Caco-2 (cell line): ENCODE measurements around the gene EHBP1. TPM values are rescaled to one million over a fixed set of nuclear protein-coding genes. Genes with fewer than 3 reads are reported as not detected.

Experiments
- BruUV-seq: library from RNA; stranded (reverse); fragments of 400-500 nt; replicated peaks from 2 replicates; lab custom pipeline; 2021; lab: Mats Ljungman, UMichigan
- CTCF ChIA-PET: fragments of 300-600 bp; sonication (Branson Sonifier 250); formaldehyde crosslinking; loops from one replicate; lab custom pipeline; 2022; ENCODE audit warnings: antibody characterized with exemption; lab: Charles Lee
- POLR2A ChIA-PET: fragments of 300-600 bp; sonication (Branson Sonifier 250); formaldehyde crosslinking; loops from one replicate; lab custom pipeline; 2022; ENCODE audit warnings: antibody characterized with exemption; lab: Charles Lee
- DNase-seq, 2 experiments: peaks; one replicate each; pipeline versions ENCODE4 v3.0.0 to v3.0.0-alpha.2; 2020 to 2022
- H3K27me3 ChIP-seq: replicated peaks from 2 replicates; pipeline ENCODE4 v1.6.0; 2011; ENCODE audit warnings: low read length; ENCODE audit not compliant: control insufficient read depth, insufficient read depth
- H3K36me3 ChIP-seq: 2 replicates; pipeline ENCODE4 v1.5.1; 2011; ENCODE audit warnings: low read length; ENCODE audit not compliant: control insufficient read depth, insufficient read depth
- H3K4me1 ChIP-seq: fragments of 250-450 bp; sonication (Bioruptor Pico); 2 replicates; pipeline ENCODE4 v1.5.1; 2020; ENCODE audit warnings: mild to moderate bottlenecking
- H3K4me3 ChIP-seq: 2 replicates; pipeline ENCODE4 v1.5.1; 2011; ENCODE audit warnings: low read depth, mild to moderate bottlenecking, control low read depth, low read length
- H3K9me3 ChIP-seq: fragments of 250-450 bp; sonication (Bioruptor Pico); 2 replicates; pipeline ENCODE4 v1.5.1; 2020; ENCODE audit warnings: mild to moderate bottlenecking, moderate library complexity
- H3K27ac Mint-ChIP-seq: one replicate; pipeline ENCODE4 v1.8.0; 2022; ENCODE audit warnings: mixed read lengths; ENCODE audit not compliant: unreplicated experiment
- H3K27me3 Mint-ChIP-seq: one replicate; pipeline ENCODE4 v1.8.0; 2022; ENCODE audit warnings: mixed read lengths; ENCODE audit not compliant: insufficient read depth, unreplicated experiment
- H3K36me3 Mint-ChIP-seq: one replicate; pipeline ENCODE4 v1.8.0; 2022; ENCODE audit warnings: mild to moderate bottlenecking, mixed read lengths; ENCODE audit not compliant: insufficient read depth, unreplicated experiment
- H3K4me1 Mint-ChIP-seq: one replicate; pipeline ENCODE4 v1.8.0; 2022; ENCODE audit warnings: low read depth, mixed read lengths; ENCODE audit not compliant: unreplicated experiment
- H3K4me3 Mint-ChIP-seq: one replicate; pipeline ENCODE4 v1.8.0; 2022; ENCODE audit warnings: mild to moderate bottlenecking, moderate library complexity, mixed read lengths; ENCODE audit not compliant: unreplicated experiment
- H3K9me3 Mint-ChIP-seq: one replicate; pipeline ENCODE4 v1.8.0; 2022; ENCODE audit warnings: mixed read lengths; ENCODE audit not compliant: unreplicated experiment
- CTCF ChIP-seq, 2 experiments: fragments of 200-600 bp in 1 of 2; IDR thresholded peaks; 1 replicate in 1 of 2; 2 replicates in 1 of 2; pipeline versions ENCODE4 v1.5.1 to v1.8.0; 2011 to 2022; ENCODE audit warnings: antibody characterized with exemption in 1 of 2, control low read depth in 1 of 2, inconsistent platforms in 1 of 2, low read depth in 1 of 2, low read length in 1 of 2, mild to moderate bottlenecking in 1 of 2, moderate library complexity in 1 of 2; ENCODE audit not compliant: insufficient read depth in 1 of 2, severe bottlenecking in 1 of 2, unreplicated experiment in 1 of 2
- intact Hi-C: fragments of 100-400 bp; cut with micrococcal nuclease; formaldehyde crosslinking; loops from one replicate; pipeline ENCODE4 v1.10.0; 2022; ENCODE audit not compliant: unreplicated experiment
- total RNA-seq: library from RNA; stranded (reverse); gene quantifications from 2 replicates; pipeline ENCODE4 v1.2.3, GENCODE V29; 2022

The EHBP1 gene
- total RNA-seq, 1 experiment from 2014 or later, result 120 TPM

- no peak for TF ChIP-seq CTCF (IDR thresholded peaks at IDR 0.05; ENCODE audit: insufficient read depth in 1 of 2, low read depth in 1 of 2, low read length in 1 of 2, severe bottlenecking in 1 of 2, unreplicated experiment in 1 of 2)
- CTCF ChIA-PET, result interaction anchor here (1.3 kb wide), 1 partner anchor 19 kb away, joined by 3 read pairs; no protein-coding TSS in a partner anchor
- Histone ChIP-seq H3K9me3 (no peaks in the 10 kb centered on the region), H3K36me3 (no peaks in the 10 kb centered on the region), H3K4me1 (peaks cover 15% of the 10 kb centered on the region; the same call in 1 of the 2 replicates), H3K4me3 (no peak overlapping the region), H3K27me3 (no peaks in the 10 kb centered on the region)
- H3K27ac Mint-ChIP-seq, result no peak overlapping the region
- POLR2A ChIA-PET, result no interaction called here
- no peaks in the 10 kb centered on the region for H3K9me3 Mint-ChIP-seq
- BruUV-seq, result no TSS peak
- H3K4me1 Mint-ChIP-seq, result peaks cover 34% of the 10 kb centered on the region
- H3K36me3 Mint-ChIP-seq, result peaks cover 5% of the 10 kb centered on the region
- H3K4me3 Mint-ChIP-seq, result no peak overlapping the region
- H3K27me3 Mint-ChIP-seq, result no peaks in the 10 kb centered on the region
- intact Hi-C loops, result no loop called here
- no peak for DNase-seq
These were observed 19.4 kb upstream of the EHBP1 start for GRCh38 chr2:62686012-62686685.

- no peaks in the 10 kb centered on the region for H3K27me3 ChIP-seq
- no peak for DNase-seq
- Mint-ChIP-seq H3K27ac (no peak overlapping the region), H3K4me3 (no peak overlapping the region), H3K4me1 (peaks cover 27% of the 10 kb centered on the region), H3K27me3 (no peaks in the 10 kb centered on the region), H3K9me3 (no peaks in the 10 kb centered on the region), H3K36me3 (peaks cover 5% of the 10 kb centered on the region)
- CTCF ChIA-PET, result no interaction called here
- no TSS peak for BruUV-seq
- no peak overlapping the region for H3K4me3 ChIP-seq
- TF ChIP-seq CTCF (IDR thresholded peaks at IDR 0.05; ENCODE audit: insufficient read depth in 1 of 2, low read depth in 1 of 2, low read length in 1 of 2, severe bottlenecking in 1 of 2, unreplicated experiment in 1 of 2), result no peak
- H3K4me1 ChIP-seq, result peaks cover 15% of the 10 kb centered on the region; the same call in 1 of the 2 replicates
- H3K9me3 ChIP-seq, result no peaks in the 10 kb centered on the region
- intact Hi-C loops, result no loop called here
- POLR2A ChIA-PET, result no interaction called here
- no peaks in the 10 kb centered on the region for H3K36me3 ChIP-seq
These were observed 17.9 kb upstream of the EHBP1 start for GRCh38 chr2:62687636-62688035.

- intact Hi-C loops, result no loop called here
- Mint-ChIP-seq H3K36me3 (peaks cover 5% of the 10 kb centered on the region), H3K9me3 (no peaks in the 10 kb centered on the region), H3K27me3 (no peaks in the 10 kb centered on the region), H3K4me1 (peaks cover 27% of the 10 kb centered on the region), H3K4me3 (no peak overlapping the region), H3K27ac (no peak overlapping the region)
- no peak for DNase-seq
- BruUV-seq, result no TSS peak
- no peak for TF ChIP-seq CTCF (IDR thresholded peaks at IDR 0.05; ENCODE audit: insufficient read depth in 1 of 2, low read depth in 1 of 2, low read length in 1 of 2, severe bottlenecking in 1 of 2, unreplicated experiment in 1 of 2)
- POLR2A ChIA-PET, result no interaction called here
- Histone ChIP-seq H3K9me3 (no peaks in the 10 kb centered on the region), H3K27me3 (no peaks in the 10 kb centered on the region), H3K4me3 (no peak overlapping the region), H3K4me1 (peaks cover 15% of the 10 kb centered on the region; the same call in 1 of the 2 replicates), H3K36me3 (no peaks in the 10 kb centered on the region)
- CTCF ChIA-PET, result no interaction called here
These were observed 16.7 kb upstream of the EHBP1 start for GRCh38 chr2:62688771-62689170.
